ENCODE measurements around the gene CEP112.

The CEP112 gene

GRCh38 chr17:65656390-65657250, 535.3 kb downstream of the CEP112 start:
- no CpG with 5 or more reads among the region's 7 CpGs for WGBS (ENCODE audit: insufficient coverage, insufficient read length)
- no peak overlapping the region for H3K4me3 ChIP-seq (ENCODE audit: low read length)
- no peaks in the 10 kb centered on the region for H3K4me1 ChIP-seq (ENCODE audit: control insufficient read depth, insufficient read depth, low read length)

GRCh38 chr17:65655706-65656105, 536.2 kb downstream of the CEP112 start:
- no CpG with 5 or more reads among the region's 3 CpGs for WGBS (ENCODE audit: insufficient coverage, insufficient read length)
- no peak for DNase-seq (ENCODE audit: low read depth, low spot score)
- Histone ChIP-seq H3K27me3 (ENCODE audit: control insufficient read depth, insufficient read depth, low read length) (no peaks in the 10 kb centered on the region; the same call in 1 of the 2 replicates), H3K36me3 (ENCODE audit: control insufficient read depth, insufficient read depth, low read length) (no peaks in the 10 kb centered on the region), H3K4me3 (ENCODE audit: low read length) (no peak overlapping the region), H3K27ac (ENCODE audit: low read length) (no peak overlapping the region), H3K4me1 (ENCODE audit: control insufficient read depth, insufficient read depth, low read length) (no peaks in the 10 kb centered on the region), H3K9me3 (ENCODE audit: control insufficient read depth, insufficient read depth, low read length) (no peaks in the 10 kb centered on the region)

More at GRCh38 chr17:65656390-65657250, 535.3 kb downstream of the CEP112 start:
- H3K9me3 ChIP-seq (ENCODE audit: control insufficient read depth, insufficient read depth, low read length) = no peaks in the 10 kb centered on the region
- DNase-seq (ENCODE audit: low read depth, low spot score) = no peak
- H3K36me3 ChIP-seq (ENCODE audit: control insufficient read depth, insufficient read depth, low read length) = no peaks in the 10 kb centered on the region
- no peaks in the 10 kb centered on the region; the same call in 1 of the 2 replicates for H3K27me3 ChIP-seq (ENCODE audit: control insufficient read depth, insufficient read depth, low read length)
- no peak overlapping the region for H3K27ac ChIP-seq (ENCODE audit: low read length)

- Histone ChIP-seq H3K36me3 (ENCODE audit: control insufficient read depth, insufficient read depth, low read length) (no peaks in the 10 kb centered on the region), H3K4me1 (ENCODE audit: control insufficient read depth, insufficient read depth, low read length) (no peaks in the 10 kb centered on the region), H3K9me3 (ENCODE audit: control insufficient read depth, insufficient read depth, low read length) (no peaks in the 10 kb centered on the region), H3K4me3 (ENCODE audit: low read length) (no peak overlapping the region), H3K27me3 (ENCODE audit: control insufficient read depth, insufficient read depth, low read length) (no peaks in the 10 kb centered on the region), H3K27ac (ENCODE audit: low read length) (no peak overlapping the region)
- no CpG with 5 or more reads among the region's 1 CpG for WGBS (ENCODE audit: insufficient coverage, insufficient read length)
- no peak for DNase-seq (ENCODE audit: low read depth, low spot score)
These were observed 547.4 kb downstream of the CEP112 start for GRCh38 chr17:65644545-65644944.

GRCh38 chr17:65638221-65638975, 553.5 kb downstream of the CEP112 start:
- Histone ChIP-seq H3K9me3 (ENCODE audit: control insufficient read depth, insufficient read depth, low read length) (no peaks in the 10 kb centered on the region), H3K36me3 (ENCODE audit: control insufficient read depth, insufficient read depth, low read length) (no peaks in the 10 kb centered on the region), H3K4me1 (ENCODE audit: control insufficient read depth, insufficient read depth, low read length) (no peaks in the 10 kb centered on the region), H3K4me3 (ENCODE audit: low read length) (no peak overlapping the region), H3K27me3 (ENCODE audit: control insufficient read depth, insufficient read depth, low read length) (no peaks in the 10 kb centered on the region), H3K27ac (ENCODE audit: low read length) (no peak overlapping the region)
- no peak for DNase-seq (ENCODE audit: low read depth, low spot score)
- no CpG with 5 or more reads among the region's 9 CpGs for WGBS (ENCODE audit: insufficient coverage, insufficient read length)

- H3K9me3 ChIP-seq (ENCODE audit: control insufficient read depth, insufficient read depth, low read length) = no peaks in the 10 kb centered on the region
- H3K4me3 ChIP-seq (ENCODE audit: low read length) = no peak overlapping the region
- no peaks in the 10 kb centered on the region for H3K36me3 ChIP-seq (ENCODE audit: control insufficient read depth, insufficient read depth, low read length)
- no peak overlapping the region for H3K27ac ChIP-seq (ENCODE audit: low read length)
- H3K27me3 ChIP-seq (ENCODE audit: control insufficient read depth, insufficient read depth, low read length) = no peaks in the 10 kb centered on the region
- no CpG with 5 or more reads among the region's 3 CpGs for WGBS (ENCODE audit: insufficient coverage, insufficient read length)
- DNase-seq (ENCODE audit: low read depth, low spot score) = no peak
- H3K4me1 ChIP-seq (ENCODE audit: control insufficient read depth, insufficient read depth, low read length) = no peaks in the 10 kb centered on the region
These were observed 554.1 kb downstream of the CEP112 start for GRCh38 chr17:65637786-65638185.

- WGBS (ENCODE audit: insufficient coverage, insufficient read length) = no CpG with 5 or more reads among the region's 3 CpGs
- Histone ChIP-seq H3K27ac (ENCODE audit: low read length) (no peak overlapping the region), H3K36me3 (ENCODE audit: control insufficient read depth, insufficient read depth, low read length) (no peaks in the 10 kb centered on the region), H3K4me3 (ENCODE audit: low read length) (no peak overlapping the region), H3K9me3 (ENCODE audit: control insufficient read depth, insufficient read depth, low read length) (no peaks in the 10 kb centered on the region), H3K4me1 (ENCODE audit: control insufficient read depth, insufficient read depth, low read length) (no peaks in the 10 kb centered on the region), H3K27me3 (ENCODE audit: control insufficient read depth, insufficient read depth, low read length) (no peaks in the 10 kb centered on the region)
- DNase-seq (ENCODE audit: low read depth, low spot score) = no peak
These were observed 557.4 kb downstream of the CEP112 start for GRCh38 chr17:65634533-65634932.

- Histone ChIP-seq H3K36me3 (ENCODE audit: control insufficient read depth, insufficient read depth, low read length) (no peaks in the 10 kb centered on the region), H3K4me3 (ENCODE audit: low read length) (no peak overlapping the region), H3K27me3 (ENCODE audit: control insufficient read depth, insufficient read depth, low read length) (no peaks in the 10 kb centered on the region), H3K9me3 (ENCODE audit: control insufficient read depth, insufficient read depth, low read length) (no peaks in the 10 kb centered on the region), H3K27ac (ENCODE audit: low read length) (no peak overlapping the region), H3K4me1 (ENCODE audit: control insufficient read depth, insufficient read depth, low read length) (no peaks in the 10 kb centered on the region; the same call in 1 of the 2 replicates)
- no peak for DNase-seq (ENCODE audit: low read depth, low spot score)
These were observed 557.9 kb downstream of the CEP112 start for GRCh38 chr17:65633988-65634387.

- H3K4me1 ChIP-seq (ENCODE audit: control insufficient read depth, insufficient read depth, low read length) = no peaks in the 10 kb centered on the region; the same call in 1 of the 2 replicates
- no CpG with 5 or more reads among the region's 8 CpGs for WGBS (ENCODE audit: insufficient coverage, insufficient read length)
- no peaks in the 10 kb centered on the region for H3K9me3 ChIP-seq (ENCODE audit: control insufficient read depth, insufficient read depth, low read length)
- no peak overlapping the region for H3K27ac ChIP-seq (ENCODE audit: low read length)
- no peak for DNase-seq (ENCODE audit: low read depth, low spot score)
- no peak overlapping the region for H3K4me3 ChIP-seq (ENCODE audit: low read length)
- H3K36me3 ChIP-seq (ENCODE audit: control insufficient read depth, insufficient read depth, low read length) = no peaks in the 10 kb centered on the region
- no peaks in the 10 kb centered on the region for H3K27me3 ChIP-seq (ENCODE audit: control insufficient read depth, insufficient read depth, low read length)
These were observed 558.6 kb downstream of the CEP112 start for GRCh38 chr17:65633146-65633881.

GRCh38 chr17:65630502-65630901, 561.4 kb downstream of the CEP112 start:
- no peak for DNase-seq (ENCODE audit: low read depth, low spot score)
- H3K4me1 ChIP-seq (ENCODE audit: control insufficient read depth, insufficient read depth, low read length) = no peaks in the 10 kb centered on the region; the same call in 1 of the 2 replicates

GRCh38 chr17:65629234-65629690, 562.7 kb downstream of the CEP112 start:
- DNase-seq (ENCODE audit: low read depth, low spot score) = no peak
- H3K27ac ChIP-seq (ENCODE audit: low read length) = no peak overlapping the region

More at GRCh38 chr17:65630502-65630901, 561.4 kb downstream of the CEP112 start:
- H3K27me3 ChIP-seq (ENCODE audit: control insufficient read depth, insufficient read depth, low read length) = no peaks in the 10 kb centered on the region
- no peaks in the 10 kb centered on the region for H3K36me3 ChIP-seq (ENCODE audit: control insufficient read depth, insufficient read depth, low read length)
- no CpG with 5 or more reads among the region's 2 CpGs for WGBS (ENCODE audit: insufficient coverage, insufficient read length)
- H3K27ac ChIP-seq (ENCODE audit: low read length) = no peak overlapping the region
- no peak overlapping the region for H3K4me3 ChIP-seq (ENCODE audit: low read length)
- no peaks in the 10 kb centered on the region for H3K9me3 ChIP-seq (ENCODE audit: control insufficient read depth, insufficient read depth, low read length)

More at GRCh38 chr17:65629234-65629690, 562.7 kb downstream of the CEP112 start:
- no peaks in the 10 kb centered on the region for H3K27me3 ChIP-seq (ENCODE audit: control insufficient read depth, insufficient read depth, low read length)
- no peak overlapping the region for H3K4me3 ChIP-seq (ENCODE audit: low read length)
- H3K36me3 ChIP-seq (ENCODE audit: control insufficient read depth, insufficient read depth, low read length) = no peaks in the 10 kb centered on the region
- no CpG with 5 or more reads among the region's 5 CpGs for WGBS (ENCODE audit: insufficient coverage, insufficient read length)
- H3K4me1 ChIP-seq (ENCODE audit: control insufficient read depth, insufficient read depth, low read length) = no peaks in the 10 kb centered on the region; the same call in 1 of the 2 replicates
- H3K9me3 ChIP-seq (ENCODE audit: control insufficient read depth, insufficient read depth, low read length) = no peaks in the 10 kb centered on the region
